ENCODE data around the gene CISH. TPM values are rescaled to one million over a fixed set of nuclear protein-coding genes. Genes with fewer than 3 reads are reported as not detected.
A peak's percentile ranks its signal among the peaks of the same experiment; 100 is the strongest.

The CISH gene
- total and polyA plus RNA-seq, 9 of the 15 experiments (the other 6 are each of a cell fraction or from before 2014, with no cell fraction given): 1.7 to 47.7 (median 18.3) TPM

DNA sequence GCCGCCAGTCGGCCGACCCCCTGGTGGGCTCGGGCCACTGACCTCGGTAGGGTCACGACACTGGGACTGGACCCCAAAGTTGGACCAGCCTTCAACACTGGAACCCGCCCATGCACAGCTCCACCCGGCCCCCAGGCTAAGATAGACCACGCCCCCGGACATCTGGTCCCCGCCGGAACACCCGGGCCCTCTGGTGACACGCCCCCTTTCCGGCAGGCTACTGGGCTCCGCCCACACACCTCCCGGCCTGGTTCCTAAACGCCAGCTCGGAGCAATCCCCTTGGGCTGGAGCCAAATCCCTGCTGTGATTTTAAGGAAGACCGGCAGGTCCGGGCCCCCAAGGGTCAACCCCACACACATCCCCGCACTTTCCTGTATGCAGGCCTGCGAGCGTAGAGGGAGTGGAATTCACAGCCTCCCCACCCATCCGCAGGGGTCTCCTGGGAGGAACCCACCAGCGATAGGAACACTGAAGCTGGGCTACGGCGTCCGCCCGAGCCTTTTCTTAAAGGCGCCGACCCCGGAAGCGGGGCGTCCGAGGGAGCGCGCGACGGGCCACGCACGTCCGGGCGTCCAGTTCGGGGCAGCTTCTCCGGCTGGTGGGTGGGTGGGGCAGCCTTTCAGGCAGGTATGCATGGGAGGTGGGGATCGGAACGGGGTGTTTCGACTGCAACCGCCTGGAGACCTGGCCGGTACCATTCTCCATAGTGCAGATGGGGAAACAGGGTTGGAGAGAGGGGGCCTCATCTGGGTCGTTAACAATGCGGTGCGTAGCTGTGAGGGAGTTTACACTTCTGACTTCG, 42.4 kb downstream of the CISH start, which contains the start of gene HEMK1 (continued):
- TF ChIP-seq, protein P1, sequence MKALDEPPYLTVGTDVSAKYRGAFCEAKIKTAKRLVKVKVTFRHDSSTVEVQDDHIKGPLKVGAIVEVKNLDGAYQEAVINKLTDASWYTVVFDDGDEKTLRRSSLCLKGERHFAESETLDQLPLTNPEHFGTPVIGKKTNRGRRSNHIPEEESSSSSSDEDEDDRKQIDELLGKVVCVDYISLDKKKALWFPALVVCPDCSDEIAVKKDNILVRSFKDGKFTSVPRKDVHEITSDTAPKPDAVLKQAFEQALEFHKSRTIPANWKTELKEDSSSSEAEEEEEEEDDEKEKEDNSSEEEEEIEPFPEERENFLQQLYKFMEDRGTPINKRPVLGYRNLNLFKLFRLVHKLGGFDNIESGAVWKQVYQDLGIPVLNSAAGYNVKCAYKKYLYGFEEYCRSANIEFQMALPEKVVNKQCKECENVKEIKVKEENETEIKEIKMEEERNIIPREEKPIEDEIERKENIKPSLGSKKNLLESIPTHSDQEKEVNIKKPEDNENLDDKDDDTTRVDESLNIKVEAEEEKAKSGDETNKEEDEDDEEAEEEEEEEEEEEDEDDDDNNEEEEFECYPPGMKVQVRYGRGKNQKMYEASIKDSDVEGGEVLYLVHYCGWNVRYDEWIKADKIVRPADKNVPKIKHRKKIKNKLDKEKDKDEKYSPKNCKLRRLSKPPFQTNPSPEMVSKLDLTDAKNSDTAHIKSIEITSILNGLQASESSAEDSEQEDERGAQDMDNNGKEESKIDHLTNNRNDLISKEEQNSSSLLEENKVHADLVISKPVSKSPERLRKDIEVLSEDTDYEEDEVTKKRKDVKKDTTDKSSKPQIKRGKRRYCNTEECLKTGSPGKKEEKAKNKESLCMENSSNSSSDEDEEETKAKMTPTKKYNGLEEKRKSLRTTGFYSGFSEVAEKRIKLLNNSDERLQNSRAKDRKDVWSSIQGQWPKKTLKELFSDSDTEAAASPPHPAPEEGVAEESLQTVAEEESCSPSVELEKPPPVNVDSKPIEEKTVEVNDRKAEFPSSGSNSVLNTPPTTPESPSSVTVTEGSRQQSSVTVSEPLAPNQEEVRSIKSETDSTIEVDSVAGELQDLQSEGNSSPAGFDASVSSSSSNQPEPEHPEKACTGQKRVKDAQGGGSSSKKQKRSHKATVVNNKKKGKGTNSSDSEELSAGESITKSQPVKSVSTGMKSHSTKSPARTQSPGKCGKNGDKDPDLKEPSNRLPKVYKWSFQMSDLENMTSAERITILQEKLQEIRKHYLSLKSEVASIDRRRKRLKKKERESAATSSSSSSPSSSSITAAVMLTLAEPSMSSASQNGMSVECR (CRISPR knock-in tag; IDR thresholded peaks at IDR 0.05): peak; percentile 57; the same call in 1 of the 2 replicates
- TF ChIP-seq RBM14 (IDR thresholded peaks at IDR 0.05; ENCODE audit: borderline replicate concordance, insufficient read depth, low read depth, low read length) (no peak), FOS (IDR thresholded peaks at IDR 0.05; ENCODE audit: extremely low read depth, insufficient read length) (no peak), BRD9 (IDR thresholded peaks at IDR 0.05; ENCODE audit: low read depth, partially characterized antibody) (no peak), ZNF263 (CRISPR knock-in tag; IDR thresholded peaks at IDR 0.05; ENCODE audit: borderline replicate concordance) (no peak), TAF15 (IDR thresholded peaks at IDR 0.05; ENCODE audit: low read depth, low read length) (no peak), KLF1 (tag; IDR thresholded peaks at IDR 0.05) (peak; percentile 59; the same call in 1 of the 2 replicates), MECOM (CRISPR knock-in tag; IDR thresholded peaks at IDR 0.05) (no peak), PTRF (tag; IDR thresholded peaks at IDR 0.05) (no peak), KAT7 (CRISPR knock-in tag; IDR thresholded peaks at IDR 0.05; ENCODE audit: borderline replicate concordance) (no peak), PML (IDR thresholded peaks at IDR 0.05; ENCODE audit: low read length) (no peak), CBX8 (IDR thresholded peaks at IDR 0.05; ENCODE audit: borderline replicate concordance, extremely low read depth, low read depth, low read length, poor library complexity, severe bottlenecking) (no peak), GABPA (tag; conservative IDR thresholded peaks at IDR 0.05; ENCODE audit: low read depth) (peak; percentile 99), FOXJ2 (tag; IDR thresholded peaks at IDR 0.05) (no peak)
- TF ChIP-seq, protein P2, sequence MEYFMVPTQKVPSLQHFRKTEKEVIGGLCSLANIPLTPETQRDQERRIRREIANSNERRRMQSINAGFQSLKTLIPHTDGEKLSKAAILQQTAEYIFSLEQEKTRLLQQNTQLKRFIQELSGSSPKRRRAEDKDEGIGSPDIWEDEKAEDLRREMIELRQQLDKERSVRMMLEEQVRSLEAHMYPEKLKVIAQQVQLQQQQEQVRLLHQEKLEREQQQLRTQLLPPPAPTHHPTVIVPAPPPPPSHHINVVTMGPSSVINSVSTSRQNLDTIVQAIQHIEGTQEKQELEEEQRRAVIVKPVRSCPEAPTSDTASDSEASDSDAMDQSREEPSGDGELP (CRISPR knock-in tag; IDR thresholded peaks at IDR 0.05; ENCODE audit: borderline replicate concordance): peak; percentile 84
- TF ChIP-seq, protein P3, sequence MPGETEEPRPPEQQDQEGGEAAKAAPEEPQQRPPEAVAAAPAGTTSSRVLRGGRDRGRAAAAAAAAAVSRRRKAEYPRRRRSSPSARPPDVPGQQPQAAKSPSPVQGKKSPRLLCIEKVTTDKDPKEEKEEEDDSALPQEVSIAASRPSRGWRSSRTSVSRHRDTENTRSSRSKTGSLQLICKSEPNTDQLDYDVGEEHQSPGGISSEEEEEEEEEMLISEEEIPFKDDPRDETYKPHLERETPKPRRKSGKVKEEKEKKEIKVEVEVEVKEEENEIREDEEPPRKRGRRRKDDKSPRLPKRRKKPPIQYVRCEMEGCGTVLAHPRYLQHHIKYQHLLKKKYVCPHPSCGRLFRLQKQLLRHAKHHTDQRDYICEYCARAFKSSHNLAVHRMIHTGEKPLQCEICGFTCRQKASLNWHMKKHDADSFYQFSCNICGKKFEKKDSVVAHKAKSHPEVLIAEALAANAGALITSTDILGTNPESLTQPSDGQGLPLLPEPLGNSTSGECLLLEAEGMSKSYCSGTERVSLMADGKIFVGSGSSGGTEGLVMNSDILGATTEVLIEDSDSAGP (CRISPR knock-in tag; IDR thresholded peaks at IDR 0.05): peak; percentile 85
- TF ChIP-seq, protein P4, sequence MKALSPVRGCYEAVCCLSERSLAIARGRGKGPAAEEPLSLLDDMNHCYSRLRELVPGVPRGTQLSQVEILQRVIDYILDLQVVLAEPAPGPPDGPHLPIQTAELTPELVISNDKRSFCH (CRISPR knock-in tag; IDR thresholded peaks at IDR 0.05): no peak
- TF ChIP-seq, protein P4 (tag; IDR thresholded peaks at IDR 0.05): 0 out of 2 replicates have a peak, but pooled peaks have one; percentile 43

Data from K562 (cell line).